Osteocyte (in vitro differentiated cells): ENCODE measurements around the gene WDR12. TPM values are rescaled to one million over a fixed set of nuclear protein-coding genes. Genes with fewer than 3 reads are reported as not detected.
"Not testable (repeated sequence)": the region's sequence is repeated elsewhere in the genome, so short reads cannot be mapped to it uniquely, and the experiment has no call there.

Experiments
- DNase-seq: peaks from one replicate; pipeline ENCODE4 v3.0.0; 2021; ENCODE audit warnings: mixed read lengths; ENCODE audit not compliant: unreplicated experiment; ENCODE audit errors: extremely low spot score
- H3K27ac Mint-ChIP-seq: one replicate; pipeline ENCODE4 v1.8.0; 2021; ENCODE audit warnings: mild to moderate bottlenecking, mixed read lengths; ENCODE audit not compliant: unreplicated experiment
- H3K27me3 Mint-ChIP-seq: one replicate; pipeline ENCODE4 v1.8.0; 2021; ENCODE audit warnings: mixed read lengths; ENCODE audit not compliant: unreplicated experiment
- H3K36me3 Mint-ChIP-seq: one replicate; pipeline ENCODE4 v1.8.0; 2021; ENCODE audit warnings: mixed read lengths; ENCODE audit not compliant: unreplicated experiment
- H3K4me1 Mint-ChIP-seq: one replicate; pipeline ENCODE4 v1.8.0; 2021; ENCODE audit warnings: mixed read lengths; ENCODE audit not compliant: unreplicated experiment
- H3K4me3 Mint-ChIP-seq: one replicate; pipeline ENCODE4 v1.8.0; 2021; ENCODE audit warnings: mild to moderate bottlenecking, moderate library complexity, mixed read lengths; ENCODE audit not compliant: unreplicated experiment
- H3K9me3 Mint-ChIP-seq: one replicate; pipeline ENCODE4 v1.8.0; 2021; ENCODE audit warnings: mixed read lengths; ENCODE audit not compliant: unreplicated experiment
- CTCF ChIP-seq: fragments of 200-600 bp; sonication (generic); IDR thresholded peaks from 2 replicates; pipeline ENCODE4 v1.5.0; 2021; ENCODE audit warnings: antibody characterized with exemption, mild to moderate bottlenecking, moderate library complexity
- total RNA-seq: library from RNA; stranded (reverse); gene quantifications from 2 replicates; pipeline ENCODE4 v1.2.1, GENCODE V29; 2021

WDR12 gene
- total RNA-seq, 1 donor from 2014 or later: 47.9 TPM

- Mint-ChIP-seq H3K4me3 (peak overlapping the region; percentile 89), H3K27me3 (no peaks in the 10 kb centered on the region), H3K9me3 (no peaks in the 10 kb centered on the region), H3K36me3 (no peaks in the 10 kb centered on the region), H3K27ac (peak overlapping the region; percentile 91), H3K4me1 (peaks cover 10% of the 10 kb centered on the region)
- peak; percentile 87 for DNase-seq
- TF ChIP-seq CTCF: peak; percentile 75
Observed at GRCh38 chr2:202870431-202871299, 40.8 kb downstream of the WDR12 start.

GRCh38 chr2:202861987-202862386 is 49.5 kb downstream of the WDR12 start:
- Mint-ChIP-seq H3K36me3 (peaks cover 5% of the 10 kb centered on the region), H3K4me3 (no peak overlapping the region), H3K9me3 (peaks cover 7% of the 10 kb centered on the region), H3K4me1 (no peaks in the 10 kb centered on the region), H3K27me3 (no peaks in the 10 kb centered on the region), H3K27ac (no peak overlapping the region)
- TF ChIP-seq CTCF: no peak
- DNase-seq: no peak

- no peak for TF ChIP-seq CTCF
- no peak overlapping the region for H3K4me3 Mint-ChIP-seq
- H3K36me3 Mint-ChIP-seq: peaks cover 9% of the 10 kb centered on the region
- peaks cover 12% of the 10 kb centered on the region for H3K9me3 Mint-ChIP-seq
- H3K27ac Mint-ChIP-seq: no peak overlapping the region
- no peak for DNase-seq
- H3K27me3 Mint-ChIP-seq: peaks cover 2% of the 10 kb centered on the region
- no peaks in the 10 kb centered on the region for H3K4me1 Mint-ChIP-seq
Observed at GRCh38 chr2:202858601-202859000, 52.9 kb downstream of the WDR12 start.

- H3K4me3 Mint-ChIP-seq, H3K27me3 Mint-ChIP-seq, H3K27ac Mint-ChIP-seq, H3K36me3 Mint-ChIP-seq, H3K4me1 Mint-ChIP-seq, DNase-seq, H3K9me3 Mint-ChIP-seq: not testable (repeated sequence)
Observed at GRCh38 chr2:202849343-202849742, 62.1 kb downstream of the WDR12 start.

GRCh38 chr2:202848813-202849212 is 62.7 kb downstream of the WDR12 start:
- Mint-ChIP-seq H3K36me3 (no peaks in the 10 kb centered on the region), H3K4me3 (no peak overlapping the region), H3K9me3 (no peaks in the 10 kb centered on the region), H3K4me1 (no peaks in the 10 kb centered on the region), H3K27ac (no peak overlapping the region), H3K27me3 (no peaks in the 10 kb centered on the region)
- no peak for DNase-seq
- TF ChIP-seq CTCF: no peak
